Measurements from ENCODE around the gene ZPLD1. TPM values are rescaled to one million over a fixed set of nuclear protein-coding genes. Genes with fewer than 3 reads are reported as not detected.

ZPLD1 gene
- total RNA-seq, 2 experiments from 2014 or later = not detected

GRCh38 chr3:102444101-102444500 lies 9.3 kb downstream of the ZPLD1 start:
- DNase-seq (no peak), ATAC-seq (ENCODE audit: low read depth) (no peak)
- no peaks in the 10 kb centered on the region for H3K9me3 Mint-ChIP-seq
- H3K36me3 Mint-ChIP-seq = no peaks in the 10 kb centered on the region
- H3K4me3 Mint-ChIP-seq = no peak overlapping the region
- H3K27me3 Mint-ChIP-seq = peaks cover 4% of the 10 kb centered on the region
- H3K4me1 Mint-ChIP-seq = no peaks in the 10 kb centered on the region
- POLR2A ChIA-PET = interaction anchor here (0.6 kb wide), 1 partner anchor 1576 kb away, joined by 4 read pairs; no protein-coding TSS in a partner anchor
- H3K27ac Mint-ChIP-seq = no peak overlapping the region

DNA sequence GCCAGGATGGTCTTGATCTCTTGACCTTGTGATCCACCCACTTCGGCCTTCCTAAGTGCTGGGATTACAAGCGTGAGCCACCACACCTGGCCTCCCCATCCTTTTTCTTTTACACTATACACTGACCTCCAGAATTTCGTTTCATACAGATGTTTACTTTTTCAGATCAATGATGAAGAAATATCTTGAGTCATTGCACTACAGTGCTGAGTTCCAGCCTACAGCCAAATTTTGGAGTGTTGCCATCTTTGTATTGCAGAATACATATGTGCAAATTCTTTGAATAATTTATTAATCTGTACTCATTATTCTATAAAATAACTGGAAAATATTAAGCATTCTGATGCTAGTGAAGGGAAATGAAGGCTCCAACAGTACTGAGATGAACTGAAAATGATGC lies 12.5 kb downstream of the ZPLD1 start:
- POLR2A ChIA-PET = no interaction called here
- ATAC-seq (ENCODE audit: low read depth) (no peak), DNase-seq (no peak)
- Mint-ChIP-seq H3K27me3 (peaks cover 4% of the 10 kb centered on the region), H3K27ac (no peak overlapping the region), H3K9me3 (no peaks in the 10 kb centered on the region), H3K4me3 (no peak overlapping the region), H3K4me1 (no peaks in the 10 kb centered on the region), H3K36me3 (no peaks in the 10 kb centered on the region)

GRCh38 chr3:102449341-102449740 lies 14.5 kb downstream of the ZPLD1 start:
- Mint-ChIP-seq H3K9me3 (no peaks in the 10 kb centered on the region), H3K4me1 (no peaks in the 10 kb centered on the region), H3K27me3 (peaks cover 4% of the 10 kb centered on the region), H3K27ac (no peak overlapping the region), H3K4me3 (no peak overlapping the region), H3K36me3 (no peaks in the 10 kb centered on the region)
- POLR2A ChIA-PET = no interaction called here
- ATAC-seq (ENCODE audit: low read depth) (no peak), DNase-seq (no peak)

GRCh38 chr3:102449930-102450329 lies 15.1 kb downstream of the ZPLD1 start:
- DNase-seq = no peak
- H3K27ac Mint-ChIP-seq = no peak overlapping the region
- peaks cover 4% of the 10 kb centered on the region for H3K27me3 Mint-ChIP-seq
- no peaks in the 10 kb centered on the region for H3K36me3 Mint-ChIP-seq
- no peak for ATAC-seq (ENCODE audit: low read depth)
- POLR2A ChIA-PET = no interaction called here
- H3K4me1 Mint-ChIP-seq = no peaks in the 10 kb centered on the region
- H3K9me3 Mint-ChIP-seq = no peaks in the 10 kb centered on the region
- H3K4me3 Mint-ChIP-seq = no peak overlapping the region

DNA sequence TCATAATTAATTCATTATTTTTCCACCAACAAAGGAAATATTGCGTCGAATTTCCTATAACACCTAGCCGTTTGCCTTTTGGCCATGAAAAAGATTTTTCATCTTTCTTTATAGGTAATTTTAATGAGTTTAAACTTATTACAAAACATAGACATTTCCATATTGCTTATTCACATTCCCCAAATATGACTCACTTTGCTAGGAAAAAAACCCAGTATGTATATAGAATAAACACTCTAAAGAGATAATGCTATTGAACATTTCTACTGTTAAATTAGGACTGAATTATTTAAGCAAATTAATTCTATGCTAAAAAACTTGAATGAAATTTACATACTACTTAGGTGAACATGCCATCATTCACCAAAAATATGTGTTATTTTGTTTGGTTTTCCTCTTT lies 16.2 kb downstream of the ZPLD1 start:
- POLR2A ChIA-PET = no interaction called here
- Mint-ChIP-seq H3K9me3 (no peaks in the 10 kb centered on the region), H3K27me3 (peaks cover 4% of the 10 kb centered on the region)

DNA sequence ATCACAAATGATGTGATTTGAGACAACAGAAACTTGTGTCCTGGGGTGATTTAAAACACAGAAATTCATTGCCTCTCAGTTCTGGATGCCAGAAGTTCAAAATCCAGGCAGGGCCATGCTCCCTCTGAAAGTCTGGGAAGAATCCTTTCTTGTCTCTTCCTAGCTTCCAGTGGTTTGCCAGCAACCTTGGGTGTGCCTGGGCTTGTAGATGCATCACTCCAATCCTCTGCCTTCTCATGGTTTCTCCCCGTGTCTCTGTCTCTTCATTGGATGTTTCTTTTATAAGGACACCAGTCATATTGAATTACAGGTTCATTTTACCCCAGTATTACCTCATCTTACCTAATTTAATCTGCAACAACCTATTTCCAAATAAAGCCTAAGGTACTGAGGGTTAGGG lies 16.7 kb downstream of the ZPLD1 start:
- Mint-ChIP-seq H3K27ac (no peak overlapping the region), H3K36me3 (no peaks in the 10 kb centered on the region), H3K4me3 (no peak overlapping the region), H3K4me1 (no peaks in the 10 kb centered on the region), H3K9me3 (no peaks in the 10 kb centered on the region), H3K27me3 (peaks cover 4% of the 10 kb centered on the region)
- ATAC-seq (ENCODE audit: low read depth) = no peak
- no peak for DNase-seq
- POLR2A ChIA-PET = no interaction called here

More for the DNA sequence above, 16.2 kb downstream of the ZPLD1 start:
- no peak overlapping the region for H3K4me3 Mint-ChIP-seq
- H3K36me3 Mint-ChIP-seq = no peaks in the 10 kb centered on the region
- no peak overlapping the region for H3K27ac Mint-ChIP-seq
- DNase-seq (no peak), ATAC-seq (ENCODE audit: low read depth) (no peak)
- H3K4me1 Mint-ChIP-seq = no peaks in the 10 kb centered on the region

DNA sequence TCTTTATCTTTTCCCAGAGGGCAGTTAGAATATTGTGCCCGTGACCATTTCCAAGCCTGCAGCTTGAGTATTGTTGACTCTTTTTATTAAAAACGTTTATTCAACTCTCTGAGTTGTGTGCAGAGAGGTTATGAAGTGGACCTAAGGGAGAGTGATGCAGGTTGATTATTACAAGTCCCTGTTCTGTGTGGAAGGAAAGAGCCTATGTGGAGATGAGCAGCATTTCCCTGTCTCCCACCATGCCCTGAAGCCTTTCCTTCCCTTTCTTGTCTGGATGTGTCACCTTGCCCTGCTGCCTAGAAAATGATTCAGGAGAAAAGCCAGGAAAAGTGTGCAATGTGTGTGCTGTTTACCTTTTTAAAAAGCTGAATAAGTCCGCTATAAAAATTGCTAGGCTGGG lies 19.4 kb downstream of the ZPLD1 start:
- POLR2A ChIA-PET = no interaction called here
- H3K36me3 Mint-ChIP-seq = no peaks in the 10 kb centered on the region
- no peaks in the 10 kb centered on the region for H3K4me1 Mint-ChIP-seq
- ATAC-seq (ENCODE audit: low read depth) (no peak), DNase-seq (no peak)
- H3K27ac Mint-ChIP-seq = no peak overlapping the region
- no peaks in the 10 kb centered on the region for H3K9me3 Mint-ChIP-seq
- no peak overlapping the region for H3K4me3 Mint-ChIP-seq
- H3K27me3 Mint-ChIP-seq = no peaks in the 10 kb centered on the region

DNA sequence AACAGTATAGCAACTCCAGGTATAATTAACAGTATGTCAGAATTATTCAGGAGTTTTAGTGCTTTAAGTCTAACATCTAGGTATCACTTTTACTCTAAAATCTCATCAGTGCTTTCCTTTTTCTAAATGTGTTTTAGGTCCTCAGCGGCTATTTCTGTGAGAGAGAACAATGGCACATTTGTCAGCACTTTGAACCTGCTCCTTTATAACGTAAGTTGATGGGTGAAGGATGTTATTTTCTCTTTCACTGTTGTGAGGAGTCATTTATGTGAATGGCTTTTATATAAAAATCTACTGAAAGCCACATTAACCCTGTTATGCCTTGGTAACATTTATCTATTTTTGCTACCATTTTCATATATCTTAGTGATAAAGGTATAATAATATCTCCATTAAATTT lies 22.8 kb downstream of the ZPLD1 start:
- no peaks in the 10 kb centered on the region for H3K9me3 Mint-ChIP-seq
- H3K4me1 Mint-ChIP-seq = no peaks in the 10 kb centered on the region
- peaks cover 2% of the 10 kb centered on the region for H3K27me3 Mint-ChIP-seq
- no peak for ATAC-seq (ENCODE audit: low read depth)
- POLR2A ChIA-PET = no interaction called here
- no peak for DNase-seq
- no peak overlapping the region for H3K4me3 Mint-ChIP-seq
- H3K27ac Mint-ChIP-seq = no peak overlapping the region
- no peaks in the 10 kb centered on the region for H3K36me3 Mint-ChIP-seq

- POLR2A ChIA-PET = no interaction called here
- Mint-ChIP-seq H3K4me3 (no peak overlapping the region), H3K27me3 (peaks cover 2% of the 10 kb centered on the region), H3K27ac (no peak overlapping the region), H3K36me3 (no peaks in the 10 kb centered on the region), H3K9me3 (no peaks in the 10 kb centered on the region), H3K4me1 (no peaks in the 10 kb centered on the region)
- no peak for ATAC-seq (ENCODE audit: low read depth)
- no peak for DNase-seq
Measured at GRCh38 chr3:102460579-102460978, 25.8 kb downstream of the ZPLD1 start.

DNA sequence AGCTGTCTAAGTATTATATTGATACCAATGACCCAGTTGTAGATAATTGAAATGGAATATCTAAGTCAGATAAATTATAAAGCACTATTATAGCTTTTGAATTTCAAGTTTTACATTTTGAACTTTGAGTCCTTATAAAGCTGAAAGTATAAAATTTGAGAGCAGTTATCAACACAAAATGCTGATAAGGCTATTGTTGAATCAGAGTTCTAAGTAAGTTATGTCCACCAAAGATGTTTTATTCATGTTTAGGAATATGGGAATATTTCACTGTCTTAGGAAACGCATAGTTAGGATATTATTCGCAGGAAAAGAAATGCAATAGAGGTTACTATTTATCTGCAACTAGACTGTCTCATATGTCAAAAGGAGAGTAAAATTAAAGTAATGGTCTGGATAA lies 29.4 kb downstream of the ZPLD1 start:
- Mint-ChIP-seq H3K27me3 (peaks cover 4% of the 10 kb centered on the region), H3K36me3 (no peaks in the 10 kb centered on the region)
- ATAC-seq (ENCODE audit: low read depth) = no peak

DNA sequence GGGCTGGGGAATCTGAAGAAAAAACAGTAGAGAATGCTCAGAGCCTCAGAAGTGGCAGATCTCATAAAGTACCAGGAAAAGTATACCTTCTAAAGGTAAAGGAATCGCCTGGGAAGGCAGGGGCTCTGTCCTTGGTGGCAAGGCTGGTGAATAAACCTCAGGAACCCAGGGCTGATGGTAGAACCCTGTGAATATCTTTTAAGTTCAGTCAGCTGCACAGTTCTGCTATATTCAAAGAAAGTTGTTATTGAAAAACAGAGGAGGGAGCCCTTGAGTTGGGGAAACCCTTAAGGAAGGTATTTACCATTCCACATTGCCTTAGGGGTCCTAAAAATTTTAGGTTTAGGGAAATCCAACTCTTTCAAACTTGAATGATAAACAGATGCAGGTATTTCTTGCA lies 31.2 kb downstream of the ZPLD1 start:
- ATAC-seq (ENCODE audit: low read depth) = no peak
- Mint-ChIP-seq H3K27me3 (peaks cover 2% of the 10 kb centered on the region), H3K4me1 (no peaks in the 10 kb centered on the region), H3K4me3 (no peak overlapping the region), H3K27ac (no peak overlapping the region), H3K9me3 (no peaks in the 10 kb centered on the region), H3K36me3 (no peaks in the 10 kb centered on the region)
- POLR2A ChIA-PET = no interaction called here
- no peak for DNase-seq

More for the DNA sequence above, 29.4 kb downstream of the ZPLD1 start:
- H3K9me3 Mint-ChIP-seq = no peaks in the 10 kb centered on the region
- DNase-seq = no peak
- no peak overlapping the region for H3K27ac Mint-ChIP-seq
- no peaks in the 10 kb centered on the region for H3K4me1 Mint-ChIP-seq
- no peak overlapping the region for H3K4me3 Mint-ChIP-seq
- POLR2A ChIA-PET = no interaction called here

DNA sequence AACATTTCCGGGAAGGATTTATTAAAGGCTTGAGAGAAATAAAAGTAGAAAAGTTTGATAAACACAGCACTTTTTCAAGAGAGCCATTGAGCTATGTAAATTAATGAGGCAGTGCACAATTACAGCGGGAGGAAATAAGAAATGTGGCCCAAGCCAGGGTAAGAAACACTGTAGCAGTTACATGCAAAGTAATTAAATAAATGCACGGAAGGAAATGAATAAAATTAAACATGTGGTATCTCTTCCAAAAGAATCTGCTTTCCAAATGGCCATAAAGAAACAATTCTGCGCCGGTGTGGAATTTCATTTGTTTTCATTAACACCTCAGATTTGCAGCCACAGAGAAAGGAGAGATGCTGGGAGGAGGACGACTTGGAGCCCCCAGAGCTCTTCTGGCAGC lies 35.3 kb downstream of the ZPLD1 start:
- POLR2A ChIA-PET = no interaction called here
- no peak for ATAC-seq (ENCODE audit: low read depth)
- H3K27me3 Mint-ChIP-seq = peaks cover 2% of the 10 kb centered on the region
- no peaks in the 10 kb centered on the region for H3K9me3 Mint-ChIP-seq
- no peaks in the 10 kb centered on the region for H3K36me3 Mint-ChIP-seq
- DNase-seq = no peak
- no peak overlapping the region for H3K27ac Mint-ChIP-seq
- no peaks in the 10 kb centered on the region for H3K4me1 Mint-ChIP-seq
- no peak overlapping the region for H3K4me3 Mint-ChIP-seq

DNA sequence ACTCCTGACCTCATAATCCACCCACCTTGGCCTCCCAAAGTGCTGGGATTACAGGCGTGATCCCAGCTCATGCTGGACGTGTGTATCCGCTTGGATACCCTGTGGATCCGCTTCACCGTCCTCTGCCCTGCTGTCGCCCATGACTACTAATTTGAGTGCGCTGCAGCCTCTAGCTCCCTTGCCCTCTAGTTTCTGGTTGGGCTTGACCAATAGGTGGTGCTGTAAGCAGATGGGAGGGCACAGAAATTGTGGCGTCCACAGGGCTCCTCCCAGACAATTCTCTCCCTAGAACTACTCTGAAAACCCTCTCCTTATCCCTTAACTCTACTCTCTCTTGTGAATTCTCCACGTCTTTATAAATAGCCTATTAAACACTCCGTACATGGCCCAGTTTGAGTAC lies 36.2 kb downstream of the ZPLD1 start:
- H3K27ac Mint-ChIP-seq = no peak overlapping the region
- no peaks in the 10 kb centered on the region for H3K9me3 Mint-ChIP-seq
- DNase-seq (no peak), ATAC-seq (ENCODE audit: low read depth) (no peak)
- POLR2A ChIA-PET = no interaction called here
- no peaks in the 10 kb centered on the region for H3K4me1 Mint-ChIP-seq
- H3K27me3 Mint-ChIP-seq = peaks cover 2% of the 10 kb centered on the region
- H3K36me3 Mint-ChIP-seq = no peaks in the 10 kb centered on the region
- H3K4me3 Mint-ChIP-seq = no peak overlapping the region

- Mint-ChIP-seq H3K4me3 (no peak overlapping the region), H3K36me3 (no peaks in the 10 kb centered on the region), H3K4me1 (no peaks in the 10 kb centered on the region), H3K27ac (no peak overlapping the region), H3K27me3 (peaks cover 2% of the 10 kb centered on the region), H3K9me3 (no peaks in the 10 kb centered on the region)
- POLR2A ChIA-PET = no interaction called here
- ATAC-seq (ENCODE audit: low read depth) = no peak
- DNase-seq = no peak
Measured at GRCh38 chr3:102471491-102471890, 36.7 kb downstream of the ZPLD1 start.

DNA sequence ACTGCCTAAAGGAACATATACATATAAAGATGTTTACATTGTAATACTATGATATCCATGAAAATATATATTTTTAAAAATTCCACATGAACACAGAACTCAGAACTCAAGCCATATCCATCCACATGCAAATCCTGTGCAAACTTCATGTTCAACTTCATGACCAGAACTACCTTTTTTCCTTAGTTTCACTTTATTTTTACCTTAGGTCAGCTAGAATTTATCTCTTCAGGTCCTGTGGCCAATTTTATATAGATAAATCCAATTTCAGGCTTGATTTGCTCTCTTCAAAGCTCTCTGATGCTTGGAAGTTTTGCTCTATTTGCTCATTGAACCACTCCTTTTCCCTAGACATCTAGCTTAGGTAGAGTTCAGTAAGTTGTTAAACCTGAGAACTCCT lies 38.8 kb downstream of the ZPLD1 start:
- Mint-ChIP-seq H3K4me1 (no peaks in the 10 kb centered on the region), H3K4me3 (no peak overlapping the region), H3K36me3 (no peaks in the 10 kb centered on the region), H3K9me3 (no peaks in the 10 kb centered on the region), H3K27ac (no peak overlapping the region), H3K27me3 (no peaks in the 10 kb centered on the region)
- ATAC-seq (ENCODE audit: low read depth) (no peak), DNase-seq (no peak)
- POLR2A ChIA-PET = no interaction called here
